Measurements from ENCODE around the gene DGKQ. TPM values are rescaled to one million over a fixed set of nuclear protein-coding genes. Genes with fewer than 3 reads are reported as not detected.

Gene DGKQ
- total RNA-seq, 1 experiment from 2014 or later = 12.4 TPM

DNA sequence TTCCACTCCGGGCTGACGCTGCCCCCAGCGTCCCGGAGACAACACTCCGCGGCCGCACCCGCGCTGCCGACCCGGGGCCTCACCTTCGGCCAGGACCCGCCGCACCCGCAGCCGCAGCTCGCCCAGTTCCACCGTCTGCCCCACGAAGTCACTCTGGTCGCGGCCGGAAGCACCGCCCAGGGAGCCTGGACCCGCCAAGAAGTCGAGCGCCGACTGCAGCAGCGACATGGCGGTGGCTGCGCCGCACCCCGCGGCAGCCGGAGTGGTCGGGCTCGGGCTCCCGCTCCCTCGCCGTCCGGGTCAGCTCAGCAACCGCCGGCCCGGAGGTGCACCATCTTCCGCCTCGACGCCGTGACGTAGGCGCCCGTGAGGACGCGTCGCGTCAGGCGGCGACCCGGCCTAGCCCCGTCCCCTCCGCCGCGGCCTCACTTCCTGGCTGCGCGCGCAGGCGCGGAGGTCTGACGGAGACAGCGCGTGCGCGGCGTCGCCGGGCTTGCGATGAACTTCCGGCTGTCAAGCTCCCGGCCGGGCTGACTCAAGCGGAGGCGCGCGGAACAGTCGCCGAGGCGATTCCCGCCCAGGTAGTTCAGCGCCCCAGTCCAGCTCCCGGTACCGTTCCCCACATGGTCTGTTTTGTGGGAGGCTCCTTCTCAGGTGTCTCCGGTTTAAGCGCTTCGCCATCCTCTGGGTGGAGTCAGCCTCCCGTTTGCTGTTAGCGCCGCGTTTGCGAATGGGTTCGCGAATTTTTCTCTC is 41.2 kb downstream of the DGKQ start, which contains the start of the genes GAK and TMEM175:
GAK (minus strand) TSS at position 357 of the 753 bp plus-strand sequence; CDS start at position 228, 129 bp downstream.
TMEM175 (plus strand) TSS at position 501 of the 753 bp plus-strand sequence. CDS start 15,280 bp downstream, outside the sequence.
- peaks cover 16% of the 10 kb centered on the region in 2 experiments for H3K4me1 Mint-ChIP-seq
- Histone ChIP-seq H3K9me3 (ENCODE audit: control insufficient read depth, low read depth, low read length) (no peaks in the 10 kb centered on the region), H3K23ac (ENCODE audit: insufficient read length, low read depth, low read length) (no peak within 1 kb of the TSS), H3K27me3 (ENCODE audit: insufficient read depth, low read length) (no peaks in the 10 kb centered on the region), H2BK15ac (ENCODE audit: low read depth, low read length) (no peak within 1 kb of the TSS), H3K4ac (ENCODE audit: low read depth, low read length) (no peak within 1 kb of the TSS), H3K79me2 (ENCODE audit: insufficient read depth, low read length) (peaks cover 19% of the 10 kb centered on the region; the same call in 1 of the 2 replicates), H4K91ac (ENCODE audit: insufficient read length, low read depth, low read length) (no peak within 1 kb of the TSS), H3K18ac (ENCODE audit: insufficient read length, low read depth, low read length) (peak within 1 kb of the TSS; percentile 81), H3K56ac (ENCODE audit: insufficient read length, low read depth, low read length) (no peak within 1 kb of the TSS), H2BK20ac (ENCODE audit: low read depth, low read length, poor library complexity, severe bottlenecking) (no peak within 1 kb of the TSS), H3K23me2 (ENCODE audit: insufficient read length, low read depth, low read length, poor library complexity, severe bottlenecking) (peaks cover 18% of the 10 kb centered on the region), H3K4me2 (ENCODE audit: insufficient read depth, insufficient read length, low read length) (peak within 1 kb of the TSS; percentile 97), H3K27ac (ENCODE audit: insufficient read length, low read depth, low read length) (no peak within 1 kb of the TSS), H3K4me1 (ENCODE audit: insufficient read depth, low read length) (peaks cover 4% of the 10 kb centered on the region; the same call in 1 of the 2 replicates), H4K8ac (replicated peaks; ENCODE audit: insufficient read length, low read depth, low read length) (no peak within 1 kb of the TSS), H2BK12ac (ENCODE audit: insufficient read length, low read depth, low read length) (no peak within 1 kb of the TSS), H2BK5ac (ENCODE audit: insufficient read length, low read length) (no peak within 1 kb of the TSS), H4K20me1 (ENCODE audit: control insufficient read depth, insufficient read depth, insufficient read length) (peaks cover 2% of the 10 kb centered on the region), H3T11ph (ENCODE audit: low read length) (no peak within 1 kb of the TSS), H2AFZ (ENCODE audit: low read length) (no peak within 1 kb of the TSS), H4K5ac (ENCODE audit: insufficient read length, low read depth, low read length) (no peak within 1 kb of the TSS), H2AK5ac (ENCODE audit: insufficient read length, low read length) (no peak within 1 kb of the TSS), H3K79me1 (ENCODE audit: insufficient read depth, low read depth, low read length, poor library complexity, severe bottlenecking) (peaks cover 12% of the 10 kb centered on the region), H2BK120ac (ENCODE audit: low read depth, low read length, poor library complexity, severe bottlenecking) (no peak within 1 kb of the TSS), H3K9ac (ENCODE audit: extremely low read depth, insufficient read length, low read length) (peak within 1 kb of the TSS; percentile 79), H3K14ac (ENCODE audit: insufficient read depth, low read length) (peak within 1 kb of the TSS; percentile 95)
- TF ChIP-seq, protein P1, sequence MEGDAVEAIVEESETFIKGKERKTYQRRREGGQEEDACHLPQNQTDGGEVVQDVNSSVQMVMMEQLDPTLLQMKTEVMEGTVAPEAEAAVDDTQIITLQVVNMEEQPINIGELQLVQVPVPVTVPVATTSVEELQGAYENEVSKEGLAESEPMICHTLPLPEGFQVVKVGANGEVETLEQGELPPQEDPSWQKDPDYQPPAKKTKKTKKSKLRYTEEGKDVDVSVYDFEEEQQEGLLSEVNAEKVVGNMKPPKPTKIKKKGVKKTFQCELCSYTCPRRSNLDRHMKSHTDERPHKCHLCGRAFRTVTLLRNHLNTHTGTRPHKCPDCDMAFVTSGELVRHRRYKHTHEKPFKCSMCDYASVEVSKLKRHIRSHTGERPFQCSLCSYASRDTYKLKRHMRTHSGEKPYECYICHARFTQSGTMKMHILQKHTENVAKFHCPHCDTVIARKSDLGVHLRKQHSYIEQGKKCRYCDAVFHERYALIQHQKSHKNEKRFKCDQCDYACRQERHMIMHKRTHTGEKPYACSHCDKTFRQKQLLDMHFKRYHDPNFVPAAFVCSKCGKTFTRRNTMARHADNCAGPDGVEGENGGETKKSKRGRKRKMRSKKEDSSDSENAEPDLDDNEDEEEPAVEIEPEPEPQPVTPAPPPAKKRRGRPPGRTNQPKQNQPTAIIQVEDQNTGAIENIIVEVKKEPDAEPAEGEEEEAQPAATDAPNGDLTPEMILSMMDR (conservative IDR thresholded peaks at IDR 0.05) = no peak
- H3K4me3 Mint-ChIP-seq = peak within 1 kb of the TSS; percentile 88 to 96
- WGBS (ENCODE audit: extremely low coverage, insufficient read length, low lambda C conversion rate) = no CpG with 5 or more reads among the region's 99 CpGs
- H3K36me3 Mint-ChIP-seq (ENCODE audit: insufficient read depth in 1 of 3, low read depth in 3 of 3) = no peaks in the 10 kb centered on the region; a peak in 1 of 7 replicates
- H3K9me3 Mint-ChIP-seq = no peaks in the 10 kb centered on the region
- H3K27ac Mint-ChIP-seq = peak within 1 kb of the TSS; percentile 89 to 95 (median 90)
- no peaks in the 10 kb centered on the region; the same call in 1 of the 2 replicates for H3K27me3 Mint-ChIP-seq (ENCODE audit: low read depth)
- peak; percentile 96 for DNase-seq

All from H9 (cell line).